ENCODE data around the gene RAPGEF2.

Gene RAPGEF2

GRCh38 chr4:159280442-159281172, 177.7 kb downstream of the RAPGEF2 start:
- no peak overlapping the region for H3K27ac ChIP-seq (ENCODE audit: low read depth, low read length, severe bottlenecking)
- peaks cover 5% of the 10 kb centered on the region for H3K36me3 ChIP-seq (ENCODE audit: control insufficient read depth, insufficient read depth, low read length)
- no peaks in the 10 kb centered on the region for H3K9me3 ChIP-seq (ENCODE audit: control insufficient read depth, low read length)
- H3K4me1 ChIP-seq (ENCODE audit: control insufficient read depth, insufficient read depth, low read length, poor library complexity, severe bottlenecking) = peaks cover 31% of the 10 kb centered on the region
- 95 to 98% methylated on average over 7 of the region's 13 CpGs for WGBS, 2 experiments (ENCODE audit: insufficient coverage in 2 of 2)
- no peak overlapping the region for H3K4me3 ChIP-seq (ENCODE audit: extremely low read depth, insufficient read depth, low read length, poor library complexity, severe bottlenecking)

- Histone ChIP-seq H3K9me3 (ENCODE audit: control insufficient read depth, low read length) (no peaks in the 10 kb centered on the region), H3K36me3 (ENCODE audit: control insufficient read depth, insufficient read depth, low read length) (peaks cover 5% of the 10 kb centered on the region), H3K4me3 (ENCODE audit: extremely low read depth, insufficient read depth, low read length, poor library complexity, severe bottlenecking) (no peak overlapping the region), H3K4me1 (ENCODE audit: control insufficient read depth, insufficient read depth, low read length, poor library complexity, severe bottlenecking) (peaks cover 31% of the 10 kb centered on the region), H3K27ac (ENCODE audit: low read depth, low read length, severe bottlenecking) (no peak overlapping the region)
- 100% methylated on average over 1 of the region's 2 CpGs; no CpG with 5 or more reads in 1 of the 2 experiments for WGBS, 2 experiments (ENCODE audit: insufficient coverage in 2 of 2)
Measured at GRCh38 chr4:159281771-159282170, 178.9 kb downstream of the RAPGEF2 start.

- Histone ChIP-seq H3K27ac (ENCODE audit: low read depth, low read length, severe bottlenecking) (peak overlapping the region; percentile 13), H3K4me3 (ENCODE audit: extremely low read depth, insufficient read depth, low read length, poor library complexity, severe bottlenecking) (no peak overlapping the region), H3K36me3 (ENCODE audit: control insufficient read depth, insufficient read depth, low read length) (peaks cover 5% of the 10 kb centered on the region), H3K4me1 (ENCODE audit: control insufficient read depth, insufficient read depth, low read length, poor library complexity, severe bottlenecking) (peaks cover 31% of the 10 kb centered on the region), H3K9me3 (ENCODE audit: control insufficient read depth, low read length) (no peaks in the 10 kb centered on the region)
- 100% methylated on average over 1 of the region's 5 CpGs for WGBS, 2 experiments (ENCODE audit: insufficient coverage in 2 of 2)
Measured at GRCh38 chr4:159282329-159282728, 179.4 kb downstream of the RAPGEF2 start.

- peaks cover 5% of the 10 kb centered on the region for H3K36me3 ChIP-seq (ENCODE audit: control insufficient read depth, insufficient read depth, low read length)
- H3K9me3 ChIP-seq (ENCODE audit: control insufficient read depth, low read length) = no peaks in the 10 kb centered on the region
- no CpG with 5 or more reads among the region's 2 CpGs for WGBS, 2 experiments (ENCODE audit: insufficient coverage in 2 of 2)
- no peak overlapping the region for H3K4me3 ChIP-seq (ENCODE audit: extremely low read depth, insufficient read depth, low read length, poor library complexity, severe bottlenecking)
- H3K27ac ChIP-seq (ENCODE audit: low read depth, low read length, severe bottlenecking) = peak overlapping the region; percentile 25
- H3K4me1 ChIP-seq (ENCODE audit: control insufficient read depth, insufficient read depth, low read length, poor library complexity, severe bottlenecking) = peaks cover 31% of the 10 kb centered on the region
Measured at GRCh38 chr4:159282944-159283343, 180.1 kb downstream of the RAPGEF2 start.

GRCh38 chr4:159283696-159284095, 180.8 kb downstream of the RAPGEF2 start:
- Histone ChIP-seq H3K27ac (ENCODE audit: low read depth, low read length, severe bottlenecking) (peak overlapping the region; percentile 95), H3K9me3 (ENCODE audit: control insufficient read depth, low read length) (no peaks in the 10 kb centered on the region), H3K4me1 (ENCODE audit: control insufficient read depth, insufficient read depth, low read length, poor library complexity, severe bottlenecking) (peaks cover 31% of the 10 kb centered on the region), H3K36me3 (ENCODE audit: control insufficient read depth, insufficient read depth, low read length) (peaks cover 5% of the 10 kb centered on the region), H3K4me3 (ENCODE audit: extremely low read depth, insufficient read depth, low read length, poor library complexity, severe bottlenecking) (no peak overlapping the region)
- WGBS, 2 experiments (ENCODE audit: insufficient coverage in 2 of 2) = 33% methylated on average over 1 of the region's 1 CpG; no CpG with 5 or more reads in 1 of the 2 experiments

- H3K27ac ChIP-seq (ENCODE audit: low read depth, low read length, severe bottlenecking) = peak overlapping the region; percentile 95
- no CpG with 5 or more reads among the region's 4 CpGs for WGBS, 2 experiments (ENCODE audit: insufficient coverage in 2 of 2)
Measured at GRCh38 chr4:159284113-159284512, 181.2 kb downstream of the RAPGEF2 start.

GRCh38 chr4:159284733-159285132, 181.9 kb downstream of the RAPGEF2 start:
- H3K4me1 ChIP-seq (ENCODE audit: control insufficient read depth, insufficient read depth, low read length, poor library complexity, severe bottlenecking) = peaks cover 31% of the 10 kb centered on the region
- peak overlapping the region; percentile 95 for H3K27ac ChIP-seq (ENCODE audit: low read depth, low read length, severe bottlenecking)
- 97 to 98% methylated on average over 6 of the region's 6 CpGs for WGBS, 2 experiments (ENCODE audit: insufficient coverage in 2 of 2)

More at GRCh38 chr4:159284113-159284512, 181.2 kb downstream of the RAPGEF2 start:
- Histone ChIP-seq H3K4me3 (ENCODE audit: extremely low read depth, insufficient read depth, low read length, poor library complexity, severe bottlenecking) (no peak overlapping the region), H3K36me3 (ENCODE audit: control insufficient read depth, insufficient read depth, low read length) (peaks cover 5% of the 10 kb centered on the region), H3K4me1 (ENCODE audit: control insufficient read depth, insufficient read depth, low read length, poor library complexity, severe bottlenecking) (peaks cover 31% of the 10 kb centered on the region), H3K9me3 (ENCODE audit: control insufficient read depth, low read length) (no peaks in the 10 kb centered on the region)

GRCh38 chr4:159287767-159288166, 184.9 kb downstream of the RAPGEF2 start:
- Histone ChIP-seq H3K27ac (ENCODE audit: low read depth, low read length, severe bottlenecking) (no peak overlapping the region), H3K9me3 (ENCODE audit: control insufficient read depth, low read length) (no peaks in the 10 kb centered on the region), H3K4me1 (ENCODE audit: control insufficient read depth, insufficient read depth, low read length, poor library complexity, severe bottlenecking) (peaks cover 21% of the 10 kb centered on the region), H3K4me3 (ENCODE audit: extremely low read depth, insufficient read depth, low read length, poor library complexity, severe bottlenecking) (no peak overlapping the region), H3K36me3 (ENCODE audit: control insufficient read depth, insufficient read depth, low read length) (no peaks in the 10 kb centered on the region)
- no CpG with 5 or more reads among the region's 1 CpG for WGBS, 2 experiments (ENCODE audit: insufficient coverage in 2 of 2)

More at GRCh38 chr4:159284733-159285132, 181.9 kb downstream of the RAPGEF2 start:
- Histone ChIP-seq H3K4me3 (ENCODE audit: extremely low read depth, insufficient read depth, low read length, poor library complexity, severe bottlenecking) (no peak overlapping the region), H3K36me3 (ENCODE audit: control insufficient read depth, insufficient read depth, low read length) (peaks cover 5% of the 10 kb centered on the region), H3K9me3 (ENCODE audit: control insufficient read depth, low read length) (no peaks in the 10 kb centered on the region)

GRCh38 chr4:159289682-159290081, 186.8 kb downstream of the RAPGEF2 start:
- Histone ChIP-seq H3K4me3 (ENCODE audit: extremely low read depth, insufficient read depth, low read length, poor library complexity, severe bottlenecking) (no peak overlapping the region), H3K27ac (ENCODE audit: low read depth, low read length, severe bottlenecking) (no peak overlapping the region), H3K36me3 (ENCODE audit: control insufficient read depth, insufficient read depth, low read length) (no peaks in the 10 kb centered on the region)

GRCh38 chr4:159290321-159291030, 187.6 kb downstream of the RAPGEF2 start:
- Histone ChIP-seq H3K4me1 (ENCODE audit: control insufficient read depth, insufficient read depth, low read length, poor library complexity, severe bottlenecking) (no peaks in the 10 kb centered on the region), H3K36me3 (ENCODE audit: control insufficient read depth, insufficient read depth, low read length) (no peaks in the 10 kb centered on the region), H3K4me3 (ENCODE audit: extremely low read depth, insufficient read depth, low read length, poor library complexity, severe bottlenecking) (no peak overlapping the region), H3K27ac (ENCODE audit: low read depth, low read length, severe bottlenecking) (no peak overlapping the region), H3K9me3 (ENCODE audit: control insufficient read depth, low read length) (no peaks in the 10 kb centered on the region)
- 83 to 100% methylated on average over 1 to 2 of the region's 2 CpGs for WGBS, 2 experiments (ENCODE audit: insufficient coverage in 2 of 2)

More at GRCh38 chr4:159289682-159290081, 186.8 kb downstream of the RAPGEF2 start:
- Histone ChIP-seq H3K9me3 (ENCODE audit: control insufficient read depth, low read length) (no peaks in the 10 kb centered on the region), H3K4me1 (ENCODE audit: control insufficient read depth, insufficient read depth, low read length, poor library complexity, severe bottlenecking) (peaks cover 5% of the 10 kb centered on the region)
- WGBS, 2 experiments (ENCODE audit: insufficient coverage in 2 of 2) = 90 to 100% methylated on average over 1 to 2 of the region's 3 CpGs
